Left kidney (tissue), 2 donors: Measurements from ENCODE around the gene JAZF1. TPM values are rescaled to one million over a fixed set of nuclear protein-coding genes. Genes with fewer than 3 reads are reported as not detected.

Experiments used
- DNase-seq: peaks from one replicate; pipeline ENCODE4 v3.0.0-alpha.2; 2013
- polyA plus RNA-seq: library from polyadenylated mRNA; unstranded; fragments of 120-200 nt; gene quantifications from one replicate; pipeline ENCODE4 v1.2.1, GENCODE V29; 2013; ENCODE audit not compliant: insufficient read length

Gene JAZF1
- polyA plus RNA-seq, 1 donor: 12.6 TPM

DNA sequence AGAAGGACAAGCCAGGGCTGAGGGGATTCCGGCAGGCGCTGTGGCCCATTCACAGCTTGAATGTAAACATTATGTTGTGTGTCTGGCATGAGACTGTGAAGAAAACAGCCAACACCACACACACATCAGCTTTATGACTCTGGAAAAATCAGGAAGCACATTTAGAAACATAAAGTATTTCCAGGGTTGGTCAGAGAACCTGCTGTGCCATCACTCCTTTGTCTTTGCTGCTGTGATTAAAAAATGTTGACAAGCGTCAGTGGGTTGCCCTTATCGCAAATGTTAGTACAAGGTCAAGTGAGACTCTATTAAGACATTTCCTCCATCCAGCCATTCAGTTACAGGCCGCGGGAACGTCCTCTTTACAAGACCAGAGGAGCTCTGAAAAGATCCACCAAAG lies 345.2 kb downstream of the JAZF1 start:
- DNase-seq: no peak

DNA sequence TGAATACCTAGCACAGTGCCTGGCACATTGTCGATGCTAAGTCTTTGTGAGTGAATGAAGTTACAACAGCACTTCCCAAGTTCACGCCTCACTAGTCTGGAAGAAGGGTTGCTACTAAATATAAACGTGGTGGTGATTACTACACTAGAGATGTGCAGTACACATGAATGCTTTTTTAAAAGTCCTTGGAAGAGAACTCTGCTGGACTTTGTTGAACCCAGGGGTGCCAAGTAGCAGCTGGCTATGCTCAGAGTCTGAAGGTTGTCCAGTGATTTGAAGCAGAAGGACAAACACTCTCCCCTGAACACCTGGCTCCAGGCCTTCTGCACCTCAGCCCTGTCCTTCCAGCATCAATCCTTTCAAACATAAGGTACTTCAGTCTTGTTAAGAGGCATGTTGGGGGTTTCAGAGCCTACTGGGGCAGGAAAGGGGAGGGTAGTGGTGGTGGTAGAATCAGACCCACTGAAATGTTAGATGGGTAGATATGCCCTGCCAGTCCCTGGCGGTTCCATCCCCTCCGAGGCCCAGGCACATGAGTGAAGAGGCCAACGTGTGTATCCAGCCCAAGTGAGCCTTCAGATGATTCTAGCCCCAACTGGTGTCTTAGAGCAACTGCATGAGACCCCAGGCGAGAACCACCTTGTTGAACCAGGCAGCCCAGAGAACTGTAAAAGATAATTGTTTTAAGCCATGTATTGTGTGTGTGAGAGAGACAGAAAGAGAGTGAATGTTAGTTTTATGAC lies 346.2 kb downstream of the JAZF1 start:
- no peak for DNase-seq

DNA sequence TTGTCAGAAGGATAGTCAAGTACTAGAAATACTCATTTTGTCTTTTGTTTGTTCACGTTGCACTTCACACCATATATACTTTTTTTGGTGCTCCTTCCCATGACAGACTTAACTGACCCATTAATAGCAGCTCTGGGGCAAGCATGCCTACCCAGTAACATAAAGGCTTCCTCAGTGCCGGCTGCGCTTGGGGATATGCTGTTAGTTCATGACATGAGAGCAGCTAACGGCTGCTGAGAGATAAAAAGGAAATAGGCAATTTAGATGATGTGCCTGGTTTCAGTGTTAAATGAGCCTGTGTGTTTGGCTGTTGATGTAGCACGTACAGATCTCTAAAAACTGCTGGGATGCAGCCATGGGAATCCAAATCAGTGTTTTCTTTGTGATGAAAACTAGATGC lies 354.2 kb downstream of the JAZF1 start:
- no peak for DNase-seq

DNA sequence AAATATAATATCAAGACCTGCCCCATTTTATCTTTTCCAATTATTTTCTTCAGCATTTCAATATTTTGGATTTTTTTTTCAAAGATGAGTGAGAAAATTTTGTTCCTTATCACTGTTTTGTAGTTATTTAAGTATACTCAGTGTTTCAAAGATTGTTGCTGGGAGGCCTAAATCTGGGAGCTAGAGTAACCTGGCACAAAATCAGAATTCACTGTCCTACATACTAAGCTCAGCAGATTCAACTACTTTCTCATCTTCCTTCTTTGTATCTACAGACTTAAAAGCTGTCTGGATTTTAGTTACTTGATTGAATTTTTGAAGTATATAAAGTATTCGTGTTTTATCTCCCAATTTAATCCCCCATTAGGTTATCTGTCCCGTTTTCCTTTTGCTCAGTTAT lies 354.7 kb downstream of the JAZF1 start:
- no peak for DNase-seq

DNA sequence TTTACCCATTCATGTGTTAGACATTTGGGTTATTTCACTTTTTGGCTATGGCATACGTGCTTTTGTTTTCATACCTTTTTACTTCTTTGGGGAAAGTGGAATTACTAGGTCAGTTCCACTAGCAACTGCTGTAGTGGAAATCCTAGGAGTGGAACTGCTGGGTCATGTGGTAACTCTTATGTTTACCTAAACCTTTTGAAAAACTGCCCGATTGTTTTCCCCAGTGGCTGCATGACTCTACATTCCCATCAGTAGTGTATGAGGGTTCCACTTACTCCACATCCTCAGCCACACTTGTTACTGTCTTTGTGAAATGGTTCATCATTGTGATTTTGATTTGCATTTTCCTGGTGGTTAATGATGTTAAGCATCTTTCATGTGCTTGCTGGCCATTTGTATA lies 358.4 kb downstream of the JAZF1 start:
- DNase-seq: no peak

DNA sequence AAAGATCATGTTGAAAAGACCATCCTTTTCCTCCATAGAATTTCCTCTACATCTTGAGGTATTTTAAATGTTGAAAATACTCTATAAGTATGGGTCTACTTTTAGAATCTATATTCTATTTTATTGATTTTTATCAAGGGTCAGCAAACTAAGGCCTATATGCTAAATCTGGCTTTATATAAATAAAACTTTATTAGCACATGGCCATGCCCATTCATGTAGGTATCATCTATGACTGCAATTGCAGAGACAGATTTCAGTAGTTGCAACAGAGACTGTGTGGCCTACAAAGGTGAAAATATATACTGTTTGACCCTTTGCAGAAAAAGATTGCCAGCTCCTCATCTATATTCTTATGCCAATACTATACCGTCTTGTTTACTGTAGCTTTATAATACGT lies 367.9 kb downstream of the JAZF1 start:
- DNase-seq: no peak

DNA sequence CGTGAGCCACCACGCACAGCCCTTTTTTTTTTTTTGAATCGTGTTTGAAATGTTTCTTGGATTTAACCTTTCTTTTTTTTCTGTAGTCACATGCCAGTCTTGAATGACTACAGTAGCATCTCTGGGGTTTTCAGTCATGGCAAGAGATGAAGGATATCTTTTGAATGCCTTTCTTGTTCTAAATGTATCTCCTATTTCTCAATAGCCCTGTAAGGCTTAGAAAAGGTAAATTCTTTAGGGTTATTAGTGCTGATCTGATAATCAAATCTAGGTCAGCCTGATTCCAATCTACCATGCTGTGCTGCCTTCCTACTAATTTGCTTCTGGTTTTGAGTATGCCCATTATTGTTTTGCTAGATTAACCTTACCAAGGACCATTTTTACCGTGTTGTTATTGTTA lies 370.4 kb downstream of the JAZF1 start:
- DNase-seq: no peak

DNA sequence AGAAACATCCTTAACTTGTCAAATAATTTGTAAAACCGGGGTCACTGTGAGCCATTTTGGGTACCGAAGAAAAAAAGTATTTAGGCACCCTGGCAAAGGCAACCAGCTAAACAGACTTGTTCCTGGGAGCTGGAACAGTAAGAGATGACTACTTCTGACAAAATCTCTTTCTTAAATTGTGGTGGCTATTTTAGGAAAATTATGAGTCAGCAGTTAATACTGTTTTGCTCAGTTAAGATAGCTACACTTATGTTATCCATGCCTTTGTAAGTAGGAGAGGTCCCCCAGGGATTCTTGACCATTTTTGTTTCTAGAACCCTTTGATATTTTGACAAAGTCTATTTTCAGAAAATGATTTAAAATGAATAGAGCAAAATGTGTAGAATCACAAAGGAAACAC lies 372.0 kb downstream of the JAZF1 start:
- no peak for DNase-seq

DNA sequence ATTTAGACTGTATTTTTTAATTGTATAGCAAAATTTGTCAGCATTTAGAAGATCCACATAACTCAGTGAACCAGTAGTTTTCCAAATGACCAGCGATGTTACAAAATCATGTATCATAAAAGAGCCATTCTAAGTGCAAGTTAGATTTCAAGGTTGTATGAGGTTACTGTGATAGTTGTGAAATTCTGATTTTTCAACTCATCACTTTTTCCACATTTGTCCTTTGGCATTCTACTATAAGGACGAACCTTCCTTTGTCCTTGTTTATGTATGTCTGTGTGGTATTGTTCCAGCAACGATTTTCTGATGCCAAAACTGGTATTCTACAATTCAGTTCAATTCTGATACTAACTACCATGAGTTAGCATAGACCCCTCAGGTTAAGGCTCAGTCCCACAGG lies 376.5 kb downstream of the JAZF1 start:
- no peak for DNase-seq

DNA sequence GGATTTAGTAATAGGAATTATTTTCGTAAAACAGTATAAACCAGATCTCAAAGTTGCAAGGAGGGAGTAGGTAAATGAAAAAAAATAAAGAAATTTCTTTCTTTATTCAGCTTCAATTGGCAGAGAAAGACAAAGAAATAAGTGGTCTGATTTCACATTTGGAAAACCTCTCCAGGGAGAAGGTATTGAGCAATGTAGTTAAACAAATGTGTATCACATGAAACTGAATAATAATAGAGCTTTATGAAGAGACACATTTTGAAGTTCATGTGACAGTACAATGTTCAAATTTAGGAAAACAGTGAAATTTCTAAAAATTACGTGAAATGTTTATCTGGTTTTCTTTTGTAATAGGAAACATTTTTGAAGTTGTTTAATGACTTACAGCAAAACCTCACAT lies 377.6 kb downstream of the JAZF1 start:
- DNase-seq: no peak

DNA sequence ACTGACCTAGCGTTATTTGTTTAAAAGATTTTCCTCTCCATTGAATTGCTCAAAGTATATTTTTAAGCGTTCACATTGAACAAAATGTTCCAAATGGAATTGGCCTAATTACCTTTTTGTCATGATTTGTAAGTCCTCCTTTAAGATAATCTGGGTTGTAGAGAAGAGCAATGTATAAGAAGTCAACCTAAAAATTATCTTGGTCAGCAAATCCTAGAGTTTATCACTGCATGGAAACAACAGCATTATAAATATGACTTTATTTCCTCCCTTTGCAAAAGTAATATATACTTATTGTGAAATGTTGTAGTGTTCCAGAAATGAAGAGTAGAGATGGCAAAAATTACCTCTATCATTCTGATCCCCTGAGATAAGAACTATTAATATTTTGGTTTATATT lies 381.4 kb downstream of the JAZF1 start:
- DNase-seq: no peak

DNA sequence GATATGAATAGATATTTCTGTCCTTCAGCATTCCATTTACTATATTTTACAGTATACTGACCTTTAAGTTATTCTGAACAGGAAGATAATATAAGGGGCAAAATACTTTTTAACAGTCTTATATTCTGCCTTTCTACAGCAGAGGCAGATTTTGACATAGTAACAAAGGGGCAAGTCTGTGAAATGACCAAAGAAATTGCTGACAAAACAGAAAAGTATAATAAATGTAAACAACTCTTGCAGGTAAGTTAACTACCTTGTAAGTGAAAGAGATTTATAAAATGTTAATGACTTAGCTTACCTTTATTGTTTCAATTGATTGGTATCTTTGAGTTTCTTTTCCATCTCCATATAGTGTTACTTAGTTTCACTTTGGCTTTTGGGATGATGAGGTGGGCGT lies 384.6 kb downstream of the JAZF1 start:
- DNase-seq: no peak

DNA sequence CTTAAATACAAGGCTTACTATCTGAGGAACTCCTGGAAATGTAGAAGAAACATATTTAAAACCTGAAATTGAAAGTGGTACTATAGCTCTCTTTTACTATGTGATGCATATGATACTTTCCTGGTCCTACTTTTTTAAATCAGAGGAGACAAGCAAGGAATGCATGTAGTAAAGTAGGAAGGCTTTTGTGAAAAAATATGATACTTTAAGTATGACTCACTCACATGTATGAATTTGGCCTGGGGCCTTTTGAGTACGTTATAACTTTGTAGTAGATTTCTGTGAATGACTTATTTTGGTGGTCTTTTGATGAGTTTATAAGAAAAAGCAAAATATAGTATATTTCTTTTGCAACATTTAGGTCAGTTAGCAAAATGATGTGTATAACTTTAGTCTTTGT lies 386.8 kb downstream of the JAZF1 start:
- no peak for DNase-seq

DNA sequence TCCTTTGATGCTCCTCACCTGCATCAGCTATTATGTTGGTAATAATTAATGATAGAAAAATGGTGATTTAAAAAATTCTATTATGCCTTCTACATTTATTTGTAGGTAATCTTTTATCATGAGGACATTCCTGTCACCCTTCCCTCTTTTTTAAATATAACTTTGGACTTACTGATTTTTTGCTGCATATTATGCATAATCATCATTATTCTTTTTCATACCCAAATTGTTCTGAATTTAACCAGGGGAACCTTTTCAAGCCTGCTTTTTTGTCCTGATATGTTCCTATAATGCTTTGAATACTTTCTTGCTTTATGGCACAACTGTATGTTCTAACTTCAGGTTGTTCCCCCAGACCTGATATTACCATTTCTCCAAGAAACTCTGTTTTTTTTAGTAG lies 392.2 kb downstream of the JAZF1 start:
- DNase-seq: no peak

DNA sequence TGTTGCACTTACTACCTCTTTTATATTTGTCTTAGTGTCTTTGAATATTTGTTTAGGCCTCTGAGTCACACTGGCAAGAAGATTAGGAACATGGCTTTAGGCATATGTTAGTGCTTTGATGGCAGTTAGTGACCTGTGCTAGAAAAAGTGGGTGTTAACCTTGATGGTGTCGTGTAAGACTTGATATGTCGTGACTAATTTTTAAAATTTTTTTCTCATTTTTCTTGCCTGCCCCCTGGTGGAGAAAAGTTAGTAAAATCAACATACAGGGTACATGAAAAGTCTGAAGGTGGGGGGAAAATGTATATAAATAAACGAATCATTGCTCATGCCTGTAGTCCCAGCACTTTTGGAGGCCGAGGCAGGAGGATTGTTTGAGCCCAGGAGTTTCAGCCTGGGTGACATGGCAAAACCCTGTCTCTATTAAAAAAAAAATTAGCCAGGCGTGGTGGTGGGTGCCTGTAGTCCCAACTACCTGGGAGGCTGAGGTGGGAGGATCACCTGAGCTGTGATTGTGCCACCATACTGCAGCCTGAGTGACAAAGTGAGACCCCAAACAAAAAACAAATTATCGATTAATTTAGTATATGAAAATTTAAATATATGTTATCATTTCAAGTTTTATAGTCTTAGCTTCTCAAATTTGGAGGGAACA lies 396.1 kb downstream of the JAZF1 start:
- DNase-seq: peak; percentile 18

DNA sequence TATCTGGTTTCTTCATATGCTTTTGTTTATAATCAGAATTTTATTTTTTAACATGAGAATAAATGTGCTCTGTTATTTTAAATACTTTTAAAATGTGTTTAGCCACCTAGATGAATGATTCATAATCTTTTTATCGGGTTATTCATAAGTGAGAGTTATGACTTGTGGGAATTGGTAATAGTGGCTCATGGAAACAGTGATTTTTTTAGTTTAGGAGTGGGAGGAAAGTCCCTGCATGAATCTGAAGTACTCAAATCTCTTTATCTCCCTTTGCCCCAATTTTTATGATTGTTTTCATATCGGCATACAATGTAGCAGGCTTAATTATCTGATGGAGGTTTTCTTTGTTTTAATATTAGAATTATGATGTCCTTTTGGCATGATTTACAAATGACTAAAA lies 397.7 kb downstream of the JAZF1 start:
- no peak for DNase-seq

DNA sequence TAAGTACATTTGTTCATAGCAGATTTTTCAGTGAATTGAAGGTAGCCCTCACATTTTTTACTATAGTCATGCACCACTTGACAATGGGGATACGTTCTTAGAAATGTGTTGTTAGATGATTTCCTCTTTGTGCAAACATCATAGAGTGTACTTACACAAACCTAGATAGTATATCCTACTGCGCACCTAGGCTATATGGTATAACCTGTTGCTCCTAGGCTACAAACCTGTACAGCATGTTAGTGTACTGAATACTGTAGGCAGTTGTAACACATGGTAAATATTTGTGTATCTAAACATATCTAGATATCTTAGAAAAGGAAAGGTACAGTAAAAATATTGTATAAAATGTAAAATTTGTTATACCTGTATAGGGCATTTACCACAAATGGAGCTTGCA lies 399.4 kb downstream of the JAZF1 start:
- DNase-seq: no peak

Other genes with a start within 250 kb of the JAZF1 start
- gene CREB5, start 231.7 kb upstream of the JAZF1 start, polyA plus RNA-seq: 14.6 TPM